Endometrium (tissue), 2 donors: Measurements from ENCODE around the gene FHIT.

Source experiments
- FAIRE-seq: peaks from 2 replicates; lab custom pipeline; 2012; peaks lifted over from hg19 to GRCh38; lab: Jason Lieb, UNC
- donor health status: control.
- donor health status: control.

The FHIT gene

DNA sequence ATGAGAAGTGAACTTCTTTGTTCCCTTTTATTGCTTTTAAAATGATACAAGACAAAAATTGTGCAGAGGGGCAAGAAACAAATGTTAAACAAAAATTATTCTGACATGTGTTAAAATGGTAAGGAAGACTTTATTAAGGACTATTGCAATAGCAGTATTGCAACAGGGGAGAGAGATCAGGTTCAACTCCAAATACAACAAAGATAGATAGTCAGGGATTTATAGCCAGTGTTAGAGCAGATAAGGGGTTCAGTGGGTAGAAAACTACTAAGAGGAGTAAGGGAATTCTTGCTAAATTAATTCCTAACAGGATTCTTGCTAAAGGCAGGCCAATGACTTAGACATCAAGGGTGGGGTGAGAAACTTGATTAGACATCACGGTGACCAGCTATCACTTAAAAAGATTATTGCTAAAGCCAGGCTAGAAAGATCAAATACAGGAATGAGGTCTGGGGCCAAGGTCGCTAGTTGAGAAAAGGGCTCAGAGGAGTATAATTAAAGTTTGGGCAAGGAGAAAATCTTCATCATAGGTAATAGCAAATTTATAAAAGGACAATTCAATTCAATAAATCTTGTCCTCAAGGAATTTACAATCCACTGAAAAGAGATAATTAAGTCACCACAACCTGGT, 81.5 kb downstream of the FHIT start:
- FAIRE-seq: no peak

DNA sequence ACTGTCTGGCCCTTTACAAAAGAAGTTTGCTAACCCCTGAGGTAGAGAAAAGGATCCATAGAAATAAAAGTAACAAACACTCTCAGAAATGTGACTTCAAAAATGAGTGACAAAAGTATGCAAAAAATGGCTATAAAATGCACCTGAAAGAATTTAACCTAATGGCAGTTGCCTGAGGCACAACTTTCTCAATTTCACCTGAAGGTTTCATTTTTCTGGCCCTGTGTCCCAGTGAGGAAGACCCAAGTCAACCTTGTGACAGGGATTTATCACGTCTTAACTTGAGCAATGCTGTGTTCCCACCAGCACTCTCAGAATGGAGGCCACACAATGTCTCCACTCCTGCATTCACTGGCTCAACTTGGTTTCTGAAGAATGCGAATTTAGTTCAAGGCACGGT, 83.0 kb downstream of the FHIT start:
- no peak for FAIRE-seq

DNA sequence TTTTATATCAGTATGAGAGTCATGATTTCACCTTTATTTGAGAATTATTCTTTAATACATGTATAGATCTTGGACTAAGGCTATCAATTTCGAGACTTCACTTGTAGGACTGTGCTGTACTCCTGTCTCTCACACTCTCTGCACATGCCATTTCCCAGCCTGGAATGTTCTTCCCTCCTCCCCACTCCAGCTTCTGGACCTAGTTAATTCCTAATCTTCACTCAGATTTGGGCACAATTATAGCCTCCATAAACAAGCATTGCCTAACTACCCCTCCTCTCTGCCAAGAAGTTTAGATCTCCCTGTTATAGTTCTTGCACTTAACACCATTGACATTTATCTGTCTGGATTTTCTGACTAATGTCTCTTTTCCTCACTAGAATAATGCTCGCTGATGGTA, 88.3 kb downstream of the FHIT start:
- FAIRE-seq: no peak

DNA sequence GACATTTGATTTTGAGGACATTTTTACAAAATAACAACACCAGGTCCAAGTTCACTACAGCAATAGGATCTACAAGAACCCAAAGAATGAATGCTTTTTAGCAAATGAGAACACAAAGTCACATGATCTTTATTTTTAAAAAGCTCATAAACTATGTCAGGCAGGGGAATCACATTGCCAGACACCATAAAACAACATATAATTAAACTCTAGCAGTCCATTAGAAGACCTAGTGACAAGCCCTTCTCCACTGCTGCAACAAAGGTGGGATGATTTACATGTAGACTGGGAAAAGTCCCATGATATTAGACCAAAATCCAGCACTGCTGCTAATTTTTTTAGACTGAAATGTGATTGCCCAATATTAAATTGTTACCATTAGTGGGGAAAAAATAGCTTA, 92.6 kb downstream of the FHIT start:
- FAIRE-seq: no peak

DNA sequence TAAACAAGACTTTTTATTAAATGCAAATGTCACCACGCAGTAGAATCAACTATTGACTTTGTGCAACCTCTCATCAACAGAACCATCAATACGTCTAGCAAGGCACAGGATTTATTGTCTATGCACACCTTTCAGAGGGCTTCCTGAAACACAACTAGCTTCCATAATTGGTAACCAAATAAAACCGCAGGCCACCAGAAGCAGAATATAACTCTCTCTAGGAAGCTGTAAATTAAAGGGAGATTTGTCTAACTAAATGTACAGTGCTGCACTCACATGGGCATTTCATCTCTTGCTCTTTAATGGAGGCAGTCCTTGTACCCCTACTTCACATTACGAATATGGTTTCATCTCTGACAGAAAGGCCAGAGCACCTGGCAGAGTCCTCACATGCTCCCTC, 93.0 kb downstream of the FHIT start:
- no peak for FAIRE-seq

DNA sequence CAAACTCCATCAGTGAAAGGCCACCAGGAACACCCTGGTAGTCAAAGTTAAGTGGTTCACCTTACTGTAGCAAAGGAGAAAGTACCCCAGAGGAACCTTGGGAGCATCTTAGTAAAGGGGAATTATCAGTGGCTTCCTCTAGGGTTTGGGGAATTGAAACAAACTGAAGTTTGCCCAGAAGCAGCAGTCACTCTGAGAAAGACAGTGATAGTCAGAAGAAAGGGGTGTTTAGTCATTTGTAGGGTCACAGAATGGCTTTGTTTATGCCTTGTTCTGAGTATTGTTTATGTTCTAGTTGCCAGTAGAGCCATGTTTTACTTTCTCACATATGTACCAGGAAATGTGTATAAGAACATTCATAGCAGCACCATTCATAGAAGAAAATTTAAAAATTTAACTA, 93.8 kb downstream of the FHIT start:
- no peak for FAIRE-seq

DNA sequence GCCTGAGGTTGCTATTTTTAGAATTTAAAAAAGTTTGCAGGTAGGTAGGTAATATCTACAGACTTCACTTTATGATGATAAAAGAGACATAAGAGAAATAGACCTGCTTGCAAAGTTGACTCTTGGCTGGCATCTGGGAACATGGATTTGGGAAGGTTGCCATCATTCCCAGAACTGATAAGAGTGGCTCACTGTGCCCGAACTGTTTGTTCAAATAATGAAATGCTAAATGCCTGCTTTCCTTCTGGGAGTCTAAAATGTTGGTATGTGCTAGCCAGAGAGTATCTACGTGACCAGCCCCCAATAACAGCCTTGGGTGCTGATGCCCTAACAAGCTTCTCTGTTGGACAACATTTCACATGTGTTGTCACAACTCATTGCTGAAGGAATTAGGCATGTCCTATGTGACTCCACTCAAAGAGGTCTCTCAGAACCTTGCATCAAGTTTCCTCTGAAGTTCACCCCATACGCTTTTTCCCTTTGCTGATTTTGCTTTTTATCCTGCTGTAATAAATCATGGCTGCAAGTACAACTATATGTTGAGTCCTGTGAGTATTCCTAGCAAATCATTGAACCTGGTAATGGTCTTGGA, 95.5 kb downstream of the FHIT start:
- FAIRE-seq: no peak

DNA sequence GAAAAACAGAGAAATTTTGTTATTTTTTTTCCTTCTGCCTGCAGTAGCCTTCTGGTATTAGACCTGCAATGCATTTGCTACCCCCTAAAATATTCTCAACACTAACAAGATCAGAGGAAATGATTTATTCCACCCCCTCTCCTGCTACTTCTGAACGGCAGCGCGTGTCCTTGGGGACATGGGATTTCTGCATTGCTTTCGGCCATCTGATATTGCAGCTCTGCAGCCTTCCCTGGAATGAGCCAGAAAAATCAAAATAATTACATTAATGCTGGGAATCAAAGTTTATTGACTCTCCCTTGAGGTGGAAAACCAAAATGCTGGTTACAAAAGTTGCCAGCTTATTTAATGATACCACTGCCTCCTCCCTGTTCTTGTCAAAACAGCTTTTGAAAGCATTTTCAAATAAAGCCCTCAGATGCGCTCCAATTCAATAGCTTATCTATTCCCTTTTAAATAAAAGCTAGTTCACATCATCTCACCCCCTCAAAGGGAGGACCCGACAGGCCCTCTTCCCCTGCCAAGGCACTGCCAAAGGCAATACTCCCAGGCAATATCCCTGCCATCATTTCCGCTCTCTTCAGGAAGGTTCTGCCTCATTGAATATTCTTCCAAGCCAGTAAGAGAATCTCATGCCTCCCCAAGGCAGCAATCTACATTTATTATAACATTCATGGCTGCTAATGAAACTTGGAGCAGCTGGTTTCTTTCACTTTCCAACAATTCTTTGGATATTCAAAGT, 96.6 kb downstream of the FHIT start:
- no peak for FAIRE-seq

DNA sequence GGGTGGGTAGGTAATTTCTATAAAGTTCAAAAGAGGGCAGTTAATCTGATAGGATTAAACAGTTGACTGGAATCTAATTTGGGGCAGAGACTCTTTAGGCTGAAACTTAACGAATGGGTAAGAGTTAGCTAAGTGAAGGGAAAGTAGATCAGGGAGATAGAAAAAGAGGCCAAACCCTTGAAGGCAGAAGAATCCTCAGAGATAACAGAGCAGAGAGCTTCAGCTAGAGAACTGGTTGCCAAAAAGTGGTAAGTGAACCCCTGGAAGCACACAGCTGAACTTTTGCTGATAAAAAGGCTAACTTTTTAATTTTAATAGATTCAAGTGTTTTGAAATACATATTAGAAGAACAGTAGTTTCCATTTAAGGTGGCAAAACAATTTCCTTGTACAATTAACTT, 99.2 kb downstream of the FHIT start:
- no peak for FAIRE-seq

DNA sequence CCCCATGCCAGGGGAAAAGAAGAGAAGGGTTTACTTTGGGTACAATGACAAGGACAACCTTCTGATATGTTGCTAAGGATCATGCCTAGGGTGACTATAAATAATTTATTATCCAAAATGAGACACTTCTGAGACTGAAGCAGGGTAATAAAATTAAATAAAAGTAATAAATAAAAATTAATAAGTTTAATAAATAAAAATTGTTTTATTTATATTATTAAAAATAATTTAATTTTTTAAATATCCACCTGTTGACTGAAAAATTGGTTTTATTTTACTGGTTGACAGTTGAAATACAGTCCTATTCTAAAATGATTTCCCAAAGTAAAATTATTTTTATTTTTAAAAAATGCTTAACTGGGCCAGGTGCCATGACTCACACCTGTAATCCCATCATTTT, 102.0 kb downstream of the FHIT start:
- FAIRE-seq: no peak

DNA sequence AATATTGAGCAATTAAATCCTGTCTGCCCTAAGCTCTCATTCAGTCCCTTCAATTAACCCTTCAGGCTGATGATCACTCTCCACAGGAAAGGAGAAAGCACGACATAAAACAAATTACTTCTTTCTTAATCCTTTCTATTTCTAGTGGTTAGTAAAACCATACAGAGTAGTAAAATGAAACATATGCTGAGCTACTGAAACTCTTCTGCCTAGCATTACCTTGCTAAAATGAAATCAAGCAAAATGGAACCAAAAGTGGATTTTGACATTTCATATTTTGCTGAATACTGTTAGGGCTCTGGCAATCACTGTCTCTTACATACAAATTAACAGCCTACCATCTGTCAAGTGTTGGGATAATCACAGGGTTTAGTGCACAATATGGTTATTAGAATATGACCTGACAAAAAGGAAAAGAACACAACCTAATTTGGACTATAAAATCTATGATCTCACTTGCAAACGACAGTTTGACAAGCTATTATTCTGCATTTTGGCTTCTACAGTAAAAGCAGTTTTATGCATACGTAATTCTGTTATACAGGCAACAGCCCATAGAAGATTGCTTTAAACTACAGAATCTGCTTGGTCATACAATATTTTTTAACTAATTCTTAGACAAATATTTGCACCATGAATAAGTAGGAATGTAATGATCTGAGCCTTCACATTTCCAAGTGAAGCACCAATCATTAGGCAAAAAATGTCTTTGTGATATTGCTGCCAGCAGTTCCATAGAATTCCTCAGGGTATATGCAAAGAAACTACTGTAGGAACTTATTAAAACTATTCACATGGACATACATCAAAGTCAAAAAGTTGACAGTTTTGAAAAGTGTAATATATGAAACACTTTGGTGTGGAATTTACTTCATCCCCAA, 105.0 kb downstream of the FHIT start:
- no peak for FAIRE-seq

DNA sequence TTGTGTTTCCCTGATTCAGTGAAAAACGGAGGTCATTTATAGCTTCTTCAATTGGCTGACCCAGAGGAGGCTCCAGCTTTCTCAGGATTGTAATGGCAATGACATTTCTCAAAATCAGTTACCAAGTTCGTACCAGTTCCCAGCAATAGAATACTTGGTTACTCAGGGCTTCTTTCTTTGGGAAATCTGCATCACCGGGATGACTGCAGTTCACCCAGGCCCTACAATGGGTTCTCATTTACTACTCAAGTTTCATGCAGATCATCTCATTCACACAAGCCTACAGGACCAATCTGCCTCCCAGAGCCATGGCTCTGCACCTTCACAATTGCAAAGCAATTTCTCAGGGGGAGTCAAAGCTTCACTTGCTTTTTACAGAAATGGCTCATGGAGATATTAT, 109.6 kb downstream of the FHIT start:
- FAIRE-seq: no peak

DNA sequence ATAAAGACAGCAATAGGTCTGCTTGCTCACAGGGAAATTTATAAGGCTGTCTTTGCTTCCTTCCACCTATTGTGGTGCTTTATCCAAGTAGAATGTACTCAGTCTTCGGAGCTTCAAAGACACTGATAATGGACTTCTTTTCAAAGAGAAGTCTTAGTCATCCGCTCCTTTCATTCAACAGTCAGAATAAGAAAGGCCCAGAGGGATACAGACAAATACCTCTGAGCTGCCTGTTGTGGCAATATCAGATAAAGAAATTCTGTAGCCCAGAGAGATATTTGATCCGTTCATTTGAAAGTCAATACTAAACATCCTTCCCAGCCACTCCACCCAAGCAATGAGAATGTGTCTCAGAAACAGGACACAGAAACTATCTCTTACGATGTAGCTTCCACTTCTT, 110.0 kb downstream of the FHIT start:
- no peak for FAIRE-seq

DNA sequence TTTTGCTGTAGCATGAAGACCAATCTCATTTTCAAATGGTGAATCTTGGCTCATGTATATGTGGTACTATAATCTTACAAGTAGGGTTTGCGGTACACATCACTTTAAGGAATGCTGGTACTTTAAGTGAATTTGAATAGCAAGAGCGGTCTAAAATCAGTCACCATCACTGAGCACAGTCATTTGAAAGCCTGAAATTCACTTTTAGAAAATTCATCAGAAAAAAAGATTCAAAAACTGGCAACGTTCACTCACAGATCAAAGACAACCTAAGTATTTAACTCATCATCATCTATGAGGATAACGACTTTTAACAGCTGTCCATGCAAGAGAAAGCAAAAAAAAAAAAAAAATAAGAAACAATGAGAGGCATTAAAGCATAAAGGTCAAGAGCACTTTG, 111.6 kb downstream of the FHIT start:
- no peak for FAIRE-seq

DNA sequence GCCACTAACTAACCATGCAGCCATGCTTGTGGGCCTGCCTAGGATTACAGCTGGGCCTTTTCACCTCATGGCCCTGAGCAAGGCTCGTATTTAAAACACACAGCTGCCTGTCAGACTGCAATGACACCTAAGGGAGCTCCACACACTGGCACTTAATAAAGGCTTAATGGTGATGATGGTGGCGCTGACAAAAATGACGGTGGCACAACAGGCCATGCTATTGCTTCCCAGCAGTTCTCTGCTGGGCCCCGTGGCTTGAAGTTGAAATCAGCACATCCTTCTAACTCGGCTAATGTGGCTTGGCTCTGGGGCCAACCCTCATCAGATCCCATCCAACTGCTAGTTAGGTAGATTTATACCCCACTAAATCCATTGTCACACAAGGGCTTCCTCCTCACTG, 112.9 kb downstream of the FHIT start:
- FAIRE-seq: no peak

DNA sequence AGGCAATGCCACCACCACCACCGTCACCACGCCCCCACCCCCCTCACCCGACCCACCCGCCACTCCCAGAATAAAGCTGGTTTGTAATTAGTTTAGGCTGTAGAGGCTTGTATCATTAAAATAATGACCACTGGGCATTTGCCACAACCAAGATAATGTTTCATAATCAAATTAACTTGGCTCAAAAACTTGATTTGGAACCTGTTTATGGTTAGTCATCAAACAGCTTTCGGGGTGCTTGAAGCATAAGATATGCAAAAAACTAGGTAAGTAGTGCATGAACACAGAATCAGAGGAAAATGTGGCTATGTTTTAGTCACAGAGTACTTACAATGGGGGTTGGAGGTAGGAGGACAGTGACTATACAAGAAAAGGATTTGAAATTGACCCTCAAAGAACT, 115.1 kb downstream of the FHIT start:
- FAIRE-seq: no peak

DNA sequence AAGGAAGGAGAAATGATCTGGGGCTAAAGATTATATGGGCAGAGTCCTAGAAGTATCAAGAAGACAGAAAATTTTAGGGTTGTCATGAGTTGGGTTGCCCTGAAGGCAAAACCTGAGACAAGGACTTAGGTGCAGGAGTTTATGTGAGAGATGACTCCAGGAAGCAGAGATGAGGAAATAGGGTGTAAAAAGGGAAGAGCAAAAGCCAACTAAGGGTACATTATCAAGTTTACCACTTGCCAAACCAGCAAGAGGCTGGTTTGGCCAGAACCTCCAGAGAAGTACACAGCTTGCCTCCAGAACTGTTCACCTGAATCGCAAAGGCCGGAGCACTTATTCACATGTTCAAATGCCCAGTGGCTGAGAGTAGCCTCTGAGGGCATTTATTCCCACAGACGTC, 116.7 kb downstream of the FHIT start:
- FAIRE-seq: no peak

DNA sequence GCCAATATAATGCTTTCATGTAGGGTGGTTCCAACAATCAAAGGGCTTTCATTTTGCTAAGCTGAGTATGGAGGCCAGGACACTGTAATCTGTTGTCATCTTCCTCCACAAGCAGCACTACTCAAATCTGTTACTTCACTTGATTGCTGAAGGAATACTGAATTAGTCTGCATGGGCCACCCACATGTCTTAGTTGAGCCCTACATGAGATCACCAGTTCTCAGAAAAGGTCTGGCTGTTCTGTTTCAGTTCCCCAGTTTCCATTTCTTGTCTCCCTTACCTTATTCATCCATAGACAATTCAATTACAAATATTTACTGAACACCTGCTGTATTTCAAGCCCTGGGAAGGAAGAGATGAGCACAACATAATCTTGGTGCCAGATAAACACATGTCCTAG, 119.2 kb downstream of the FHIT start:
- FAIRE-seq: no peak

DNA sequence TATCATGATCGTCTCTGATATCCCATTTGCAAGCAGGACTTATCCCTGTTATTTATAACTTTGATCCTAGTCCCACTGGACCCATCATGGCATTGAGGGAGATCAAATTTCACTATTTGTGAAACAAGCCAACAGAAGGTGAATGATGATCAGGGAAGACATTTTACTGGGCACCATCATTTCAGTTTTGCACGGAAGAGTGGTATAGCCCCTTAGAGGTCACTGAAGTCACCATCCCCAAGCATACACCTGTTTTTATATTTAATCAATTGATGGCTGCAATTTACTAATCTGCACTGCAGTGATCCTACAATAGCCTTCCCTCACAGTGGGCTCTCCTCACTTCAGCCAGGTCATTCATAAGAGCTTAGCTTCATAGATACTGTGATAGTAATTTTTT, 132.4 kb downstream of the FHIT start:
- no peak for FAIRE-seq

DNA sequence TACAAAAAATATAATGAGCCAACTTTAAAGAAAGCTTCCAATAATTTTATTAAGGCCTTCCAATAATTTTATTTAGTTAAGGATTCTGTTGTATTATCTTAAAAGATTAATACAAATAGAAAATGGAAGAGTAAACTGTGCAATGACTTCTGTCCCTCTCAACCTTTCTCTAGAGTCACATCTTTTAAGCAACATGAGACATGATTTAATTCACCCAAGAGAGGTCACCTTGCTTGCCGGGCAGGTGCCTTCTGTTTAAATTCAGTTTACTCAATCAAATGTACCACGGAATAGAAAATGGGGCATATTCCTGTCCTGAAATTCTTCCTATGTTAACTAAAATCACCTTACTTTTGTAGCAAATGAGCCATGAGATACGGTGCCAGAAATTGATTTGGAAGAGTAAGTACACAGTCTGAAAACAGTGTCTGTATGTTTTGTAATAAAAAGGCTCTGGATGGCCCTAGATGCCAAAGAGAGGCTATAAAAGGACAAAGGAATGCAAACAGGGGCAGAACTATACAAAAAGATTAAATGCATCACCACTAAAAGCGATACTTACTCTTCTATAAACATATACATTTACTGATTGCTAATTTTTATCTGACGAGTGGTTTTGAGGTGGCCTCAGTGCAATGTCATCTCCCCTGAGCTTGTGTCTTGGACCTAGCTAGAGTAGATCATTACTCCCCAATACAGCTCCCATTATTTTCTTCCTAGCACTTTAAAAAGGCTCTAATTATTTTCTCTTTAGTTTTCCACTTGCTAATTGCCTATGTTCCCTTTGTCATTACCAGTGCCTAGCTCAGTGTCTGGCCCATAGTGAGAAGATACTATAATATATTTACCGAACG, 134.0 kb downstream of the FHIT start:
- FAIRE-seq: no peak

DNA sequence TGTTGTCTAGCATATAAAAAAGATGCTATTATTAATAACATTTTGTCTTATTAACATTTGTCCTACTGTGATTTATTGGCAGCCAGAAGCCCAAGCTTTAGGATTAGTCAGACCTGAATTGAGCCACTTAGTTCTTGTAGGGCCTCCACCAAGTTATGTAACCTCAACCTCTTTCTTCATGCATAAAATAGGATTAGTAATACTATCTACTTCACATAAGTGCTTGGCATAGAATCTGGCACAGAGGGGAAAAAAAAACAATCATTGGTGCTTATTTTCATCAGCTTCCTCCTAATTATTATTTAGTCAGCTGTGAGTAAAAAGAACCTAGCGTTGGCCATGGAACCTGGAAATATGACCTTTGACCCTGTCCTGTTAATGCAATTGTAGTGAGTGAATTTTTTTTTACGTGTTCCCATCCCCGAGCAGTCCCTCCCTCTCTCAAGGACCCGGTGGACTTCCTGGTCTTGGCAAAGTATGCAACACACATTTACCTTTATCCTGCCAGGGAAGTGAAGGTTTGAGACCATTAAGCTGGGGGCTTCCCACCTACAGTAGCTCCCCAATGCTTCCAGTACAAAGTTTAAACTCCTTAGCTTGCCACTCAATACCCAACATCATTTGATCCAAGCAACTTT, 136.8 kb downstream of the FHIT start:
- no peak for FAIRE-seq
